OCI-LY7 (cell line): Measurements from ENCODE around the gene SPN. TPM values are rescaled to one million over a fixed set of nuclear protein-coding genes. Genes with fewer than 3 reads are reported as not detected.
"Not testable (repeated sequence)": the region's sequence is repeated elsewhere in the genome, so short reads cannot be mapped to it uniquely, and the experiment has no call there.

ENCODE experiments used
- BruUV-seq: library from RNA; stranded (reverse); fragments of 400-500 nt; replicated peaks from 2 replicates; lab custom pipeline; 2021; lab: Mats Ljungman, UMichigan
- CTCF ChIA-PET: fragments of 300-600 bp; sonication (Branson Sonifier 250); formaldehyde crosslinking; loops from one replicate; lab custom pipeline; 2022; ENCODE audit warnings: antibody characterized with exemption; ENCODE audit not compliant: unreplicated experiment; lab: Charles Lee
- POLR2A ChIA-PET: fragments of 300-600 bp; sonication (Branson Sonifier 250); formaldehyde crosslinking; loops from one replicate; lab custom pipeline; 2022; ENCODE audit warnings: antibody characterized with exemption; lab: Charles Lee
- DNase-seq: peaks from one replicate; pipeline ENCODE4 v3.0.0-alpha.2; 2015; ENCODE audit warnings: low spot score
- H2AFZ ChIP-seq: fragments of 200-600 bp; sonication (generic), shearing (Covaris generic); 2 replicates; pipeline ENCODE4 v1.6.1; 2014; ENCODE audit warnings: mild to moderate bottlenecking, antibody characterized with exemption, low read length, moderate library complexity
- H3K27ac ChIP-seq: fragments of 200-600 bp; sonication (generic); 2 replicates; pipeline ENCODE4 v1.5.1; 2014; ENCODE audit warnings: mixed run types, low read depth, mild to moderate bottlenecking, moderate library complexity, low read length, inconsistent platforms; ENCODE audit not compliant: poor library complexity, severe bottlenecking
- H3K36me3 ChIP-seq: fragments of 200-600 bp; sonication (generic); 2 replicates; pipeline ENCODE4 v1.6.1; 2014; ENCODE audit warnings: mild to moderate bottlenecking, antibody characterized with exemption, low read length, moderate library complexity, mixed read lengths; ENCODE audit not compliant: insufficient read depth
- H3K4me1 ChIP-seq: fragments of 200-600 bp; sonication (generic); 2 replicates; pipeline ENCODE4 v1.5.1; 2014; ENCODE audit warnings: mild to moderate bottlenecking, low read length; ENCODE audit not compliant: insufficient read depth, poor library complexity, severe bottlenecking
- H3K4me2 ChIP-seq: fragments of 200-600 bp; sonication (generic); 2 replicates; pipeline ENCODE4 v1.6.1; 2014; ENCODE audit warnings: mild to moderate bottlenecking, low read length
- H3K4me3 ChIP-seq: fragments of 200-600 bp; sonication (generic); 2 replicates; pipeline ENCODE4 v1.5.1; 2014; ENCODE audit warnings: mild to moderate bottlenecking, low read depth, low read length; ENCODE audit not compliant: poor library complexity, severe bottlenecking
- H3K79me2 ChIP-seq: fragments of 200-600 bp; sonication (generic); 2 replicates; pipeline ENCODE4 v1.6.1; 2016; ENCODE audit warnings: low read depth, mild to moderate bottlenecking, low read length, moderate library complexity, mixed read lengths; ENCODE audit not compliant: insufficient read depth
- H3K9me2 ChIP-seq: fragments of 200-600 bp; sonication (generic); 2 replicates; pipeline ENCODE4 v1.6.1; 2016; ENCODE audit warnings: mild to moderate bottlenecking, low read length, mixed read lengths; ENCODE audit not compliant: insufficient read depth
- H3K9me3 ChIP-seq: fragments of 200-600 bp; sonication (generic); 2 replicates; pipeline ENCODE4 v1.6.1; 2014; ENCODE audit warnings: mild to moderate bottlenecking, mixed run types, low read length, mixed read lengths
- H4K20me1 ChIP-seq: fragments of 200-600 bp; sonication (generic); 2 replicates; pipeline ENCODE4 v1.6.1; 2014; ENCODE audit warnings: mild to moderate bottlenecking, antibody characterized with exemption, low read length, moderate library complexity, mixed read lengths; ENCODE audit not compliant: insufficient read depth
- EZH2phosphoT487 ChIP-seq: fragments of 200-600 bp; sonication (generic); IDR thresholded peaks from 2 replicates; pipeline ENCODE4 v1.6.1; 2018; ENCODE audit warnings: low read depth, borderline replicate concordance, mild to moderate bottlenecking, mixed run types, antibody characterized with exemption, low read length, moderate library complexity, mixed read lengths
- intact Hi-C: fragments of 100-400 bp; cut with micrococcal nuclease; formaldehyde crosslinking; loops from one replicate; pipeline ENCODE4 v1.10.0; 2022; ENCODE audit not compliant: unreplicated experiment
- total RNA-seq, 2 experiments: library from RNA; depleted of rRNA in 1 of 2; stranded (reverse); fragments of >200 nt in 1 of 2; shearing (Covaris generic) in 1 of 2; gene quantifications; 2 replicates each; pipeline ENCODE4 v1.2.3, GENCODE V29; 2014 to 2022
- TF ChIP-seq, protein P1 (sequence below): fragments of 200-600 bp; sonication (generic); conservative IDR thresholded peaks from 2 replicates; pipeline ENCODE4 v1.5.1; 2014; ENCODE audit warnings: mild to moderate bottlenecking, antibody characterized with exemption, low read length, moderate library complexity, mixed read lengths

SPN gene
- total RNA-seq, 2 experiments from 2014 or later: 59.4 to 90.5 TPM

DNA sequence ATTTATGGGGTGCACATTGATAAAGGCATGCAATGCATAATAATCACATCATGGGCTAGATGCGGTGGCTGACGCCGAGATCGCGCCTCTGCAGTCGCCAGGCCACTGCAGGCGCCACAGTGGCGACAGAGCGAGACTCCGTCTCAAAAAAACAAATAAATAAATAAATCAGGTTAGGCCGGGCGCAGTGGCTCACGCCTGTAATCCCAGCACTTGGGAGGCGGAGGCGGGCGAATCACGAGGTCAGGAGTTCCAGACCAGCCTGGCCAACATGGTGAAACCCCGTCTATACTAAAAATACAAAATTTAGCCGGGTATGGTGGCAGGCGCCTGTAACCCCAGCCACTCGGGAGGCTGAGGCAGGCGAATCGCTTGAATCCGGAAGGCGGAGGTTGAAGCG, 29.6 kb downstream of the SPN start:
- H3K9me3 ChIP-seq, H3K4me2 ChIP-seq, H3K27ac ChIP-seq, BruUV-seq, H3K9me2 ChIP-seq, CTCF ChIA-PET, H3K4me3 ChIP-seq, H3K79me2 ChIP-seq, H2AFZ ChIP-seq, DNase-seq, H3K36me3 ChIP-seq, H4K20me1 ChIP-seq: not testable (repeated sequence)
- POLR2A ChIA-PET: interaction anchor here (0.7 kb wide), 1 partner anchor 124 kb away, joined by 3 read pairs; no protein-coding TSS in a partner anchor
- intact Hi-C loops: loop anchor here (1.0 kb wide), 1 partner anchor 156 kb away; no protein-coding TSS in a partner anchor
- H3K4me1 ChIP-seq: peaks cover 11% of the 10 kb centered on the region

- H3K79me2 ChIP-seq: no peaks in the 10 kb centered on the region
- intact Hi-C loops: no loop called here
- DNase-seq: no peak
- H3K36me3 ChIP-seq: no peaks in the 10 kb centered on the region
- no peaks in the 10 kb centered on the region for H3K9me2 ChIP-seq
- CTCF ChIA-PET: no interaction called here
- H3K4me2 ChIP-seq: no peak overlapping the region
- H3K4me1 ChIP-seq: peaks cover 7% of the 10 kb centered on the region
- H4K20me1 ChIP-seq: no peaks in the 10 kb centered on the region
- H3K27ac ChIP-seq: no peak overlapping the region
- no peak overlapping the region for H3K4me3 ChIP-seq
- H3K9me3 ChIP-seq: no peaks in the 10 kb centered on the region
- BruUV-seq: no TSS peak
- no peak overlapping the region for H2AFZ ChIP-seq
- POLR2A ChIA-PET: interaction anchor here (0.7 kb wide), 2 partner anchors 29 to 345 kb away, joined by 6 read pairs; no protein-coding TSS in a partner anchor
- no peak for TF ChIP-seq EZH2phosphoT487
- TF ChIP-seq, protein P1, sequence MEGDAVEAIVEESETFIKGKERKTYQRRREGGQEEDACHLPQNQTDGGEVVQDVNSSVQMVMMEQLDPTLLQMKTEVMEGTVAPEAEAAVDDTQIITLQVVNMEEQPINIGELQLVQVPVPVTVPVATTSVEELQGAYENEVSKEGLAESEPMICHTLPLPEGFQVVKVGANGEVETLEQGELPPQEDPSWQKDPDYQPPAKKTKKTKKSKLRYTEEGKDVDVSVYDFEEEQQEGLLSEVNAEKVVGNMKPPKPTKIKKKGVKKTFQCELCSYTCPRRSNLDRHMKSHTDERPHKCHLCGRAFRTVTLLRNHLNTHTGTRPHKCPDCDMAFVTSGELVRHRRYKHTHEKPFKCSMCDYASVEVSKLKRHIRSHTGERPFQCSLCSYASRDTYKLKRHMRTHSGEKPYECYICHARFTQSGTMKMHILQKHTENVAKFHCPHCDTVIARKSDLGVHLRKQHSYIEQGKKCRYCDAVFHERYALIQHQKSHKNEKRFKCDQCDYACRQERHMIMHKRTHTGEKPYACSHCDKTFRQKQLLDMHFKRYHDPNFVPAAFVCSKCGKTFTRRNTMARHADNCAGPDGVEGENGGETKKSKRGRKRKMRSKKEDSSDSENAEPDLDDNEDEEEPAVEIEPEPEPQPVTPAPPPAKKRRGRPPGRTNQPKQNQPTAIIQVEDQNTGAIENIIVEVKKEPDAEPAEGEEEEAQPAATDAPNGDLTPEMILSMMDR: no peak
These were observed 31.5 kb downstream of the SPN start for GRCh38 chr16:29694384-29695195.

DNA sequence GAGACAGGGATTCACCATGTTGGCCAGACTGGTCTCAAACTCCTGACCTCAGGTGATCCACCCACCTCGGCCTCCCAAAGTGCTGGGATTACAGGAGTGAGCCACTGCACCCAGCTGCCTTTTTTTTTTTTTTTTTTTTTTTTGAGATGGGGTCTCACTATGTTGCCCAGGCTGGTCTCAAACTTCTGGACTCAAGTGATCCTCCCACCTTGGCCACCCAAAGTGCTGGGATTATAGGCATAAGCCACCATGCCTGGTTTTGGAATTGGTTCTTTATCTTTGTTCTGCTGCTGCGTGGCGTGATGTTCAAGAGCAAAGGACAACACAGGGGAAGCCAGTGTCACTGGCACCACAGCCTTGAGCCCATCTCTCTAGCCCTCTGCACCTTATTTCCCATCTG, 32.6 kb downstream of the SPN start:
- H3K9me2 ChIP-seq, H3K9me3 ChIP-seq, H2AFZ ChIP-seq, H3K4me3 ChIP-seq, H3K4me2 ChIP-seq, H3K4me1 ChIP-seq, H4K20me1 ChIP-seq, DNase-seq, CTCF ChIA-PET, BruUV-seq, intact Hi-C loops, H3K36me3 ChIP-seq, H3K79me2 ChIP-seq, H3K27ac ChIP-seq: not testable (repeated sequence)
- POLR2A ChIA-PET: interaction anchor here (0.6 kb wide), 2 partner anchors 29 to 78 kb away, joined by 3 to 5 read pairs; no protein-coding TSS in a partner anchor
